RCC 7860 (cell line): ENCODE results near the gene GRIFIN.
"Not testable (repeated sequence)": the region's sequence is repeated elsewhere in the genome, so short reads cannot be mapped to it uniquely, and the experiment has no call there.

Experiments
- DNase-seq: peaks from one replicate; pipeline ENCODE4 v3.0.0-alpha.2; 2015; ENCODE audit warnings: low spot score
- FAIRE-seq: peaks from 2 replicates; lab custom pipeline; 2012; peaks lifted over from hg19 to GRCh38; lab: Jason Lieb, UNC

Gene GRIFIN

DNA sequence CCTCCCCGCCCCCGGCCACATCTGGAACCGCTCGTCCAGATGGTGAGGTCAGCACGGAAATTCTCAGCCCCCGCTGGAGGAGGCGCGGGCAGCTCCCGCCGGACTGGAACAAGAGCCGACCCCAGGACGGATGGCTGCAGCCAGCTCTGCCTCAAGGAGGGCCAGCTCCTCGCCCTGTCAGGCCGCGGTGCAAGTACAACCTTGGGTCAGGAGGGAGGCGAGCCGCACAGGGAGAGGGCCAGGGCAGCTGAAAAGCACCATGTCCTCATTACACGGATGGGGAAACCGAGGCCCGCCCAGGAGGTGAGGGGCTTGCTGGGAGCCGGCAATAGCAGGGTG, 3.8 kb upstream of the GRIFIN start:
- DNase-seq: no peak
- no peak for FAIRE-seq

DNA sequence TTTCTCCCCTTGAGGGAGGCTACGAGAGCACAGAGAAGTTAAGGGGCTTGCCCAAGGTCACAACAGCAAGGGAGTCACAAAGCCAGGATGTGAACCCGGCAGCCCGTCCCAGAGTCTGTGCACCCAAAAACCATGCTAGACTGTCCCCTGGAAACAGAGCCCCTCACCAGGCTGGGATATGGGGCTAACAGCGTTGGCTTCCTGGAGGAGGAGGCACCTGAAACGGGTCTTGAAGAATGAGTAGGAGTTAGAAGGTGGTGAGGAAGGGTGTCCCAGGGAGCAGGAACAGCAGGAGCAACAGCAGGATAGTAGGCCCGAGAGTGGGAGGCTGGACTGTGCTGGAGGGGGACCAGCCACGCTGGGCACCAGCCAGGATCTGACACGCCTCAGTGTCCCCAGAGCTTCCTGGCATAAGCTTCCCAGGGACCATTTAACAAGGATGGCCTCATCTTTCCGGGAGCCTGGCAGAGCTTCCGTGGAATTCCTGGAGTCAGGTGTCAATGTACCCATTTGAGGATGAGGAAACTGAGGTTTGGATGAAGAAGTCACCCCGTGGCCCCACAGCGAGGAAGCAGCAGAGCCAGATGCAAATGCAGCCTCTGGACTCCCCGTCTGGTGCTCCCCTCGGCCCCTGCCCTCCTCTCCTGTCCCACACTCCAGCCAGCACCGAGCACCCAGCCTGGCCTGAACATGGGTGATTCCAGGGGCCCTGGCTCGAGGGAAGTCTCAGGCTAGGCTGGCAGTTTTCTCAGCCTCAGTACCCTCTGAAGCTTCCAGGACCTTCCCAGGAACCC, 3.3 kb upstream of the GRIFIN start:
- FAIRE-seq (no peak), DNase-seq (no peak)

DNA sequence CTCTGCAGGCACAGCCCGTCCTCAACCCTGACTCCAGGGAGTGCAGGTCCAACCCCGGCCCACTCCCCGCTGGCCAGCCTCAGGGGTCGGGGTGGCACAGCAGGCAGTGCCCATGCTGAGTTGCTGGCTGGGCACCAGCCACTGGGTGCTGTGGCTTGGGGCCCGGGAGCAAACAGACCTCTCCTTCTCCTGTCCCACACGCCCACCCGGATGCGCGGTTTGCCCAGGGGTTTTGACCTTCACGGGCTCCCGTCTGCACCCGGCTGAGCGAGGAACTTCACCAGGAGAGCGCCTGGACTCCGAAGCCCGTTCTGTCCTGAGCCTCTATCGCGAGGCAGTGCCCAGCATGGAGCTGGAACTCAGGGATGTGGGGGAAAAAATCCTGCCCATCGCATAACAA, 2.6 kb upstream of the GRIFIN start:
- DNase-seq (peak; percentile 37), FAIRE-seq (no peak)

DNA sequence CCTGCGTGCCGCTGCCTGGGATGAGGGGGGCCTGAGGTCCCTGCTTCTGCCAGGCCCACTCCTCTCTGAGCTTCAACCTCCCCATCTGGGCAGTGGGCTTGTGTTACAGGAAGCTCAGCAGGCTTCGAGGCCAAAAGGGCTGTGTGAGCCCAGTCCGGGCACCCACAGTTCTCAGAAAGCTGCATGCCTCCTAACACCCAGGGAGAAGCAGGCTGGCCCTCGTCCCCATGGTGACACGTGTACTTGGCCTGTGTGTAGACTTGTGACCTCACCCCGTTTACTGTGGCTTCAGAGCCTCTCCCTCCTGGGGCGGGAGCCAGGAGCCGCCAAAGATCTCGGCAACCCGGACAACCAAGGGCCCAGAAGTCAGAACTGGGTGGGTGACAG, 2.2 kb upstream of the GRIFIN start:
- FAIRE-seq (peak; percentile 63), DNase-seq (peak; percentile 93)

DNA sequence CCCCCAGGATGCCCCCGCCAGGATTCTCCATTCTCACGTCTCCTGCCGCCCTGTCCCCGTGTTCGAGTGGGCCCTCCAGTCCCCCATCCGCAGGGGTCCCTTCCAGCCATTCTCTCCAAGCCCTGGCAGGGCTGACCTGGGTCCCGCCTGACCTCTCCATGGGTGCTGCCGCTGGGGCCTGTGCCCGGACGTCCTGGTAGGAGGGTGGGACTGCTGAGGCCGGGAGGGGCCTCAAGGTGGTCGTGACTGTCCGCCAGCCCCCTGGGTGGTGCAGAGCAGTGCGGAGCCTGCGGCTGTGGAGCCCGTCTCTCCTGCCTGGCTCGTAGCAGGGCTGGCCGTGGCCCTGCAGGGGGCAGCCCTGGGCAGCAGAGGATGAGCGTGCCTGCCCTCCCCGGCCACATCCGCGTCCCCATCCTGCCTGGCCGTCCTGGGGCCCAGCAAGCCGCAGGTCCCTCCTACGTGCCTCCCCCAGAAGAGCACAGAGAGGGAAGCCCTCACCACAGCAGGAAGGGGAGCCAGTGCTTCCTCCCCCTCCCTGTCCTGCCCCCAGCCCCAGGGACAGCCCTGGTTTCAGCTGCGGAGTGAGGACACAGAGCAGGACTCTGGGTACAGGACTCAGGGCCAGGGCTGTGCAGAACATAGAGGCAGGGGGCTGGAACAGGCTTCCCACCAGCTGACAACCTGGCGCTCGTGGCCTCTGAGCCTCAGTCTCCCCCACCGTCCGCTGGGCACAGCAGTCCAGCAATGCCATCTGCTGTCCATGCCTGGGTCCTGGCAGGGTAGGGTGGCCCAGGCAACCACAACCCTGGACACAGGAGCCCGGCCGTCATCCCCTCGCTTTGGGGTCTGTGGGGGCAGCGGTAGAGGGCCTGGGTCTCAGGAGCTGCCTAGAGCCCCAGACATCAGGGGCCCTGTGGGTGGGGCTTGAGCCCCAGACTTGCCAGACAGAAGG, 1.5 kb upstream of the GRIFIN start:
- FAIRE-seq: peak; percentile 12
- peak; percentile 81 for DNase-seq

- DNase-seq (no peak), FAIRE-seq (no peak)
Observed at GRCh38 chr7:2476776-2477446, 713 bp upstream of the GRIFIN start.

DNA sequence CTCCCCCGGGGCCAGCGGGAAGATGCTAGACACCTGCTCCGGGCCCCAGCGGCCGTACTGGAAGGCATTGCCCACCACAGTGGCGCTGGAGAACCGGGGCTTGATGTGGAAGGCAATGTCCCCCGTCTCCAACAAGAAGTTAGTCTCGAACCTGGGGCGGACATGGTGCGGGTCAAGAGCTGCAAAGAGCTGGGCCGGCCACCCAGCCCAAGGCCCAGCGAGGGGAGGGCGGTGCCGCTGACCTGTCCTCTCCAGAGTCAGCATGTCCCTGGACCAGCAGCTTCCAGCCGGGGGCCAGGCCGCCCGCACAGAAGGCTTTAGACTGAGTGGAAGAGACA, 551 bp downstream of the GRIFIN start:
- DNase-seq (no peak), FAIRE-seq (no peak)

- no peak for DNase-seq
- FAIRE-seq: no peak
Observed at GRCh38 chr7:2474813-2475677, 1.2 kb downstream of the GRIFIN start.

GRCh38 chr7:2474224-2474623, 2.0 kb downstream of the GRIFIN start:
- DNase-seq (no peak), FAIRE-seq (no peak)

GRCh38 chr7:2473496-2474180, 2.6 kb downstream of the GRIFIN start:
- no peak for FAIRE-seq
- DNase-seq: no peak

DNA sequence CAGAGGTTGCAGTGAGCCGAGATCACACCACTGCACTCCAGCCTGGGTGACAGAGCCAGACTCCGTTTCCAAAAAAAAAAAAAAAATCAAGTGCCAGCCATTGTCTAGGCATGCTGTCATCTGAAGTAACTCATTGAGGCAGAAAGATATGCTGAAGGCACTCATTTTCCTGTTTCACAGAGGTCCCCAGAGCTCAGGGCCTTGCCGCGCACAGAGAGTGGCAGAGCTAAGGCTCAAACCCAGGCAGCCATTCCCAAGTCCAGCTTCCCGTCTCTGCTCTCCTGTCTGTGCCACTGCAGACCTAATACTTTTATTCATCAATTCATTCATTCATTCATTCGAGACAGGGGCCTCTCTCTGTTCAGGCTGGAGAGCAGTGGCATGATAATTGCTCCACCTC, 3.5 kb downstream of the GRIFIN start:
- FAIRE-seq (no peak), DNase-seq (peak; percentile 50)

DNA sequence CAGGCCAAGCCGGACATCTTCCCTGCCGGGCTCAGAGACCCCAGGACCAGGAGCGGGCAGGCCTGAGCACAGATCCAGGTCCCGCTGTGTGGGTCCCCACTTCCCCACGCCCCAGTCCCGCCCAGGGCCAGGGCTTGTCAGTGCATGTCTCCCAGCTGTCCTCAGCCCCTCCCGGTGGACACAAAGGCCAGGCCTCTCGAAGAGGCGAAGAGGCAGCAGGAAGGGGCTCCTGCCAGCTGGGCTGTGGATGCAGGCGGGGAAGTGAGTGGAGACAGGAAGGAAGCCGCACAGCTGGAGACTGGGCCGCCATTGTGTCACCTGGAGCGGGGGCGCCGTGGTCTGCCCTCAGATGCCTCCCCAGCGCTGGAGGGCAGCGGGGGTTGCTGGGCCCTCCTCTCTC, 4.8 kb downstream of the GRIFIN start:
- FAIRE-seq (no peak), DNase-seq (no peak)

- FAIRE-seq (no peak), DNase-seq (peak; percentile 17)
Observed at GRCh38 chr7:2471022-2471329, 5.2 kb downstream of the GRIFIN start.

GRCh38 chr7:2470204-2471021, 5.8 kb downstream of the GRIFIN start:
- DNase-seq: no peak
- FAIRE-seq: no peak

DNA sequence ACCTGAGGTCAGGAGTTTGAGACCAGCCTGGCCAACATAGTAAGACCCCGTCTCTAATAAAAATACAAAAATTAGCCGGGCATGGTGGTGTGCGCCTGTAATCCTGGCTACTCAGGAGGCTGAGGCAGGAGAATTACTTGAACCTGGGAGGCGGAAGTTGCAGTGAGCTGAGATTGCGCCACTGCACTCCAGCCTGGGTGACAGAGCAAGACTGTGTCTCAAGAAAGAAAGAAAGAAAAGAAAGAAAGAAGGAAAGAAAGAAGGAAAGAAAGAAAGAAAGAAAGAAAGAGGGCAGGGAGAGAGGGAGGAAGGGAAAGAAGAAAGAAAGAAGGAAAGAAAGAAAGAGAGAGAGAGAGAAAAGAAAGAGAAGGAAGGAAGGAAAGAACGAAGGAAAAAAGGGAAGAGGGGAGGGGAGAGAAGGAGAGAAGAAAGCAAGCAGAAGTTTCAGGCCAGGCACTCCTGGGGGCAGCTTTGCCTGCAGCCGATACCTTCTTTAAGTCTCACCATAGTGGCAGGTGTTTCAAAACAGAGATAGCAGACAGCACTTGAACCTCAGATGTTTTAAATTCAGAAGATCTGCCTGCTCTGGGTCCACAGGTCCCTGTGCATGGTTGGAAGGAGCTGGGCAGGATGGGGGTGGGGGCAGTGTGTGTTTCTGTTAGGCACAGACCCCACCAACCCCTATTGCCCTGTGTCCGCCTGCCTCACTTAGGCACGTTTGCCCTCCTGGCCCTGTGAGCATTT, 6.6 kb downstream of the GRIFIN start:
- not testable (repeated sequence) for FAIRE-seq

GRCh38 chr7:2468227-2468626, 8.0 kb downstream of the GRIFIN start:
- no peak for DNase-seq
- no peak for FAIRE-seq

More for the DNA sequence above, 6.6 kb downstream of the GRIFIN start:
- DNase-seq: not testable (repeated sequence)

GRCh38 chr7:2466675-2467074, 9.5 kb downstream of the GRIFIN start:
- FAIRE-seq (no peak), DNase-seq (no peak)

- FAIRE-seq (no peak), DNase-seq (no peak)
Observed at GRCh38 chr7:2465928-2466327, 10.3 kb downstream of the GRIFIN start.

DNA sequence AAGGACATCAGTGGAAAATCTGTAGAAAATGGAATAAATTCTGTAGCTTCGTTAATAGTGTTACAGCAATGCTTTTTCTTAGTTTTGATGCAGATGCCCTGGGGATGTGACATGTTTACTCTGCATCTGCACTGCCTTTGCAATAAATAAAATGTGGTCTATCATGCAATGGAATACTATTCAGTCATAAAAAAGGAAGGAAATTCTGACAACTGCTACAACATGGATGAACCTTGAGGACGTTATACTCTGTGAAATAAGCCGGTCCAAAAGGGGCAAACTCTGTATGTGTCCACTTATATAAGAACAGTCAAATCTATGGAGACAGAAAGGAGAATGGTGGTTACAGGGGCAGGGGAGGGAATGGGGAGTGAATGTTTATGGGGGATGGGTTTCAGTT, 13.5 kb downstream of the GRIFIN start:
- no peak for FAIRE-seq
- DNase-seq: no peak
